ENCODE measurements around the gene PCMT1.

Gene PCMT1

DNA sequence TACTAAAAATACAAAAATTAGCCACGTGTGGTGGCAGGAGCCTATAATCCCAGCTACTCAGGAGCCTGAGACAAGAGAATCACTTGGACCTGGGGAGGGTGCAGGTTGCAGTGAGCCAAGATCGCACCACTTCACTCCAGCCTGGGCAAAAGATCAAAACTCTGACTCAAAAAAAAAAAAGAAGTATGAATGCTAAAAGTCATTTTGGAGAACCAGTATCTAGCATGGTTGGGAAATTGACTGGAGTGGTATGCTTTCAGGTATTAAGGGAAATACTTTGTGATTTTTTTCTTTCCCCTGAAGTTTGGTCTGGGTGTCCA, 30.1 kb downstream of the PCMT1 start:
- peaks cover 72% of the 10 kb centered on the region for H3K36me3 ChIP-seq (ENCODE audit: insufficient read depth, low read length)

DNA sequence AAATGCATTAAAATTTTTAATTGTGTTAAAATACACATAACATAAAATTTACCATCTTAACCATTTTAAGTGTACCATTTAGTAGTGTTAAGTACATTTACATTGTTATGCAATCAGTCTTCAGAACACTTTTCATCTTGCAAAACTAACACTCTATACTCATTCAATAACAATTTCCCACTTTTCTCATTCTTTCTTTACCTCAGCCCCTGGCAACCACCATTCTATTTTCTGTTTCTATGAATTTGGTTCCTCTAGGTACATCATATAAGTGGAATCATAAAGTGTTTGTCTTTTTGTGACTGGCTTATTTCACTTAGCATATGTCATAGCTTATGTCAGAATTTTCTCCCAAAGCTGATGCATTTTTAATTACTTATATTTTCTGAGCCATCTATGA, 32.2 kb downstream of the PCMT1 start:
- no peaks in the 10 kb centered on the region for H3K27me3 ChIP-seq (ENCODE audit: insufficient read depth, low read length, poor library complexity)
- H3K4me1 ChIP-seq (ENCODE audit: insufficient read depth, low read length) = no peaks in the 10 kb centered on the region
- ATAC-seq (ENCODE audit: insufficient read depth, low read depth) (no peak), DNase-seq (no peak)
- peaks cover 25% of the 10 kb centered on the region for H3K79me2 ChIP-seq (ENCODE audit: insufficient read depth, low read length)
- H3K36me3 ChIP-seq (ENCODE audit: insufficient read depth, low read length) = peaks cover 58% of the 10 kb centered on the region
- TF ChIP-seq EZH2 (IDR thresholded peaks at IDR 0.05; ENCODE audit: borderline replicate concordance, low read depth, low read length, severe bottlenecking) = no peak
- TF ChIP-seq, protein P1, sequence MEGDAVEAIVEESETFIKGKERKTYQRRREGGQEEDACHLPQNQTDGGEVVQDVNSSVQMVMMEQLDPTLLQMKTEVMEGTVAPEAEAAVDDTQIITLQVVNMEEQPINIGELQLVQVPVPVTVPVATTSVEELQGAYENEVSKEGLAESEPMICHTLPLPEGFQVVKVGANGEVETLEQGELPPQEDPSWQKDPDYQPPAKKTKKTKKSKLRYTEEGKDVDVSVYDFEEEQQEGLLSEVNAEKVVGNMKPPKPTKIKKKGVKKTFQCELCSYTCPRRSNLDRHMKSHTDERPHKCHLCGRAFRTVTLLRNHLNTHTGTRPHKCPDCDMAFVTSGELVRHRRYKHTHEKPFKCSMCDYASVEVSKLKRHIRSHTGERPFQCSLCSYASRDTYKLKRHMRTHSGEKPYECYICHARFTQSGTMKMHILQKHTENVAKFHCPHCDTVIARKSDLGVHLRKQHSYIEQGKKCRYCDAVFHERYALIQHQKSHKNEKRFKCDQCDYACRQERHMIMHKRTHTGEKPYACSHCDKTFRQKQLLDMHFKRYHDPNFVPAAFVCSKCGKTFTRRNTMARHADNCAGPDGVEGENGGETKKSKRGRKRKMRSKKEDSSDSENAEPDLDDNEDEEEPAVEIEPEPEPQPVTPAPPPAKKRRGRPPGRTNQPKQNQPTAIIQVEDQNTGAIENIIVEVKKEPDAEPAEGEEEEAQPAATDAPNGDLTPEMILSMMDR (IDR thresholded peaks at IDR 0.05; ENCODE audit: borderline replicate concordance, extremely low read depth, low read length, poor library complexity, severe bottlenecking) = no peak
- no peak overlapping the region for H3K9ac ChIP-seq (ENCODE audit: low read depth, low read length)
- no peak overlapping the region for H3K27ac ChIP-seq (ENCODE audit: low read length)
- H4K20me1 ChIP-seq (ENCODE audit: insufficient read depth, low read length) = no peaks in the 10 kb centered on the region
- H3K4me2 ChIP-seq (ENCODE audit: insufficient read depth, low read length) = no peak overlapping the region
- H2AFZ ChIP-seq (ENCODE audit: low read depth, low read length) = no peak overlapping the region
- no peaks in the 10 kb centered on the region for H3K9me3 ChIP-seq (ENCODE audit: insufficient read depth, low read length, severe bottlenecking)
- no peak overlapping the region for H3K4me3 ChIP-seq (ENCODE audit: low read depth in 1 of 2, low read length in 2 of 2)

More for the DNA sequence above, 30.1 kb downstream of the PCMT1 start:
- DNase-seq (no peak), ATAC-seq (ENCODE audit: insufficient read depth, low read depth) (no peak)
- H3K27me3 ChIP-seq (ENCODE audit: insufficient read depth, low read length, poor library complexity) = no peaks in the 10 kb centered on the region
- peaks cover 25% of the 10 kb centered on the region for H3K79me2 ChIP-seq (ENCODE audit: insufficient read depth, low read length)
- TF ChIP-seq, protein P1 (IDR thresholded peaks at IDR 0.05; ENCODE audit: borderline replicate concordance, extremely low read depth, low read length, poor library complexity, severe bottlenecking) = no peak
- TF ChIP-seq EZH2 (IDR thresholded peaks at IDR 0.05; ENCODE audit: borderline replicate concordance, low read depth, low read length, severe bottlenecking) = no peak
- no peaks in the 10 kb centered on the region for H3K4me1 ChIP-seq (ENCODE audit: insufficient read depth, low read length)
- no peak overlapping the region for H3K4me2 ChIP-seq (ENCODE audit: insufficient read depth, low read length)
- H3K9me3 ChIP-seq (ENCODE audit: insufficient read depth, low read length, severe bottlenecking) = no peaks in the 10 kb centered on the region
- H4K20me1 ChIP-seq (ENCODE audit: insufficient read depth, low read length) = no peaks in the 10 kb centered on the region
- H3K9ac ChIP-seq (ENCODE audit: low read depth, low read length) = no peak overlapping the region
- H3K27ac ChIP-seq (ENCODE audit: low read length) = no peak overlapping the region
- no peak overlapping the region for H3K4me3 ChIP-seq (ENCODE audit: low read depth in 1 of 2, low read length in 2 of 2)
- H2AFZ ChIP-seq (ENCODE audit: low read depth, low read length) = no peak overlapping the region

DNA sequence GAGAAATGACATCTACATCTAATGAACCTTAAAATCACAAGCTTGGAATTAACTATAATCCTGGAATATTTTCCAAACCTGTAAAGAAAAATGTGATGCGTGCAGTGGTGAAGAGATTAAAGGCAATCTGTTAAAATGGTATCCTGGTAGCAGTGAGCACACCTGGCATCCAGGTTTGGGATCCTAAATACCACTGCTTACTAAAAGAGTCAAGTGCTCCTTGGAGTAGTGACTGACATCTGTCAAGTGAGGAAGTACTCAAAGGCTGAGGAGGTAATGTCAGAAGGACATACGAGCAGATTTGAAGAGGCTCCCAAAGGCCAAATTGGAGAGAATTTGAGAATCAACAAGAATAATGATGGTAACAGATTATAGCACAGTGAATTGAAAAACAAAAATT, 32.8 kb downstream of the PCMT1 start:
- H3K9me3 ChIP-seq (ENCODE audit: insufficient read depth, low read length, severe bottlenecking) = no peaks in the 10 kb centered on the region
- H3K27ac ChIP-seq (ENCODE audit: low read length) = no peak overlapping the region
- no peak for ATAC-seq (ENCODE audit: insufficient read depth, low read depth)
- H4K20me1 ChIP-seq (ENCODE audit: insufficient read depth, low read length) = no peaks in the 10 kb centered on the region
- H3K4me1 ChIP-seq (ENCODE audit: insufficient read depth, low read length) = no peaks in the 10 kb centered on the region
- H3K9ac ChIP-seq (ENCODE audit: low read depth, low read length) = no peak overlapping the region
- peaks cover 25% of the 10 kb centered on the region for H3K79me2 ChIP-seq (ENCODE audit: insufficient read depth, low read length)
- H3K4me2 ChIP-seq (ENCODE audit: insufficient read depth, low read length) = no peak overlapping the region
- no peak overlapping the region for H3K4me3 ChIP-seq (ENCODE audit: low read depth in 1 of 2, low read length in 2 of 2)
- H2AFZ ChIP-seq (ENCODE audit: low read depth, low read length) = no peak overlapping the region
- TF ChIP-seq EZH2 (IDR thresholded peaks at IDR 0.05; ENCODE audit: borderline replicate concordance, low read depth, low read length, severe bottlenecking) = no peak
- TF ChIP-seq, protein P1 (IDR thresholded peaks at IDR 0.05; ENCODE audit: borderline replicate concordance, extremely low read depth, low read length, poor library complexity, severe bottlenecking) = no peak
- H3K36me3 ChIP-seq (ENCODE audit: insufficient read depth, low read length) = peaks cover 52% of the 10 kb centered on the region
- DNase-seq = no peak
- no peaks in the 10 kb centered on the region for H3K27me3 ChIP-seq (ENCODE audit: insufficient read depth, low read length, poor library complexity)

DNA sequence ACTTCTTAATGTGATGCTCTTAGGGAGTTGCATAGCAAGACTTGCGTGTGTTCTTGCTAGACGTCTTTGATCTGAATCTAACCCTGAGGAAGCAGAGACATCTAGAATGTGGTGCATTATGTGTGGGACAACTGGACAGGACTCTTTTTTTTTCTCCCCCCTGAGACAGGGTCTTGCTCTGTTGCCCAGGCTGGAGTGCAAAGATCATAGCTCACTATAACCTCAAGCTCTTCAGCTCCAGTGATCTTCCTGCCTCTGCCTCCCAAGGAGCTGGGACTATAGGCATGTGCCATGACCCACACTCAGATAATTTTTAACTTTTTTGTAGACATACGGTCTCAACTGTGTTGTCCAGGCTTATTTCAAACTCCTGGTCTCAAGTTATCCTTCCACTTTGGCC, 34.0 kb downstream of the PCMT1 start:
- Histone ChIP-seq H4K20me1 (ENCODE audit: insufficient read depth, low read length) (no peaks in the 10 kb centered on the region), H3K9me3 (ENCODE audit: insufficient read depth, low read length, severe bottlenecking) (no peaks in the 10 kb centered on the region), H3K27me3 (ENCODE audit: insufficient read depth, low read length, poor library complexity) (no peaks in the 10 kb centered on the region), H3K4me3 (ENCODE audit: low read depth in 1 of 2, low read length in 2 of 2) (no peak overlapping the region), H3K27ac (ENCODE audit: low read length) (no peak overlapping the region), H3K9ac (ENCODE audit: low read depth, low read length) (no peak overlapping the region), H3K79me2 (ENCODE audit: insufficient read depth, low read length) (peaks cover 28% of the 10 kb centered on the region), H3K36me3 (ENCODE audit: insufficient read depth, low read length) (peaks cover 45% of the 10 kb centered on the region), H3K4me2 (ENCODE audit: insufficient read depth, low read length) (no peak overlapping the region), H3K4me1 (ENCODE audit: insufficient read depth, low read length) (no peaks in the 10 kb centered on the region), H2AFZ (ENCODE audit: low read depth, low read length) (no peak overlapping the region)
- ATAC-seq (ENCODE audit: insufficient read depth, low read depth) (no peak), DNase-seq (no peak)
- TF ChIP-seq EZH2 (IDR thresholded peaks at IDR 0.05; ENCODE audit: borderline replicate concordance, low read depth, low read length, severe bottlenecking) = no peak
- TF ChIP-seq, protein P1 (IDR thresholded peaks at IDR 0.05; ENCODE audit: borderline replicate concordance, extremely low read depth, low read length, poor library complexity, severe bottlenecking) = no peak
